HG02970 (cell line): ENCODE results near the gene KRTAP22-2.

Source experiments
- ATAC-seq: cut with Tn5 transposase; IDR thresholded peaks from one replicate; pipeline ENCODE4 v1.9.1; 2021; ENCODE audit warnings: mild to moderate bottlenecking, moderate library complexity, moderate number of reproducible peaks; ENCODE audit not compliant: unreplicated experiment, low FRiP score

Gene KRTAP22-2

GRCh38 chr21:30563630-30564029, 26.6 kb downstream of the KRTAP22-2 start:
- no peak for ATAC-seq

- no peak for ATAC-seq
Observed at GRCh38 chr21:30563072-30563471, 27.1 kb downstream of the KRTAP22-2 start.

GRCh38 chr21:30561957-30562356, 28.2 kb downstream of the KRTAP22-2 start:
- ATAC-seq: no peak

DNA sequence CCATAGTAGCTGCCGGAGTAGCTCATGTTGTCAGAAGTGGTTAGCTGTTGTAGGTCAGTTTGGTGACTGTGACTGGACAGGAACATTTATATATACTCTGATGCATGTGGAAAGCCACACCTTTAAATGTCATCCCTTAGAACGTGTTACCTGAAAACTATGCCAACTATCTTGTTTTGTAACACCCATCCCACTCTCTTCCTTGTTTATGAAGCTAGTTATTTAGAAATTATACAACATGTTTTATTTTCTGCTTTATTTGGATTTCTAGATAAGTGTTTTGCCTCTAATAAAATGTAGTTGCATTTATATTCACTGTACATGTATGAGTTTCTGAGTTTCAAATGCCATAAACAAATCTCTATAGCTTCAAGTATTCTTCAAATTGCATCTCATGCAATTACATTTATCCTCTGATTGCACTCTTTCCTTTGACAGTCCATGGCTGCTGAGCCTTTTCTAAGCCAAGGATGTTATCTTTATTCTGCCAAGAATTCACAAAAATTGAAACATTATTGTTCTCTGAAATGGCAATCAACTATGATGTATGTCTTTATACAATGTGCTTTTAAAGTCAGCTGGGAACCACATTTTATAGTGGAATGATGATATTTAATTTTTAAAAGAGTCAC, 28.8 kb downstream of the KRTAP22-2 start, which contains the start of gene KRTAP19-7:
Gene KRTAP19-7, minus strand, starts transcription at position 51 of the 632 bp plus-strand sequence. Its CDS starts 25 bp downstream, at position 26.
- no peak for ATAC-seq

DNA sequence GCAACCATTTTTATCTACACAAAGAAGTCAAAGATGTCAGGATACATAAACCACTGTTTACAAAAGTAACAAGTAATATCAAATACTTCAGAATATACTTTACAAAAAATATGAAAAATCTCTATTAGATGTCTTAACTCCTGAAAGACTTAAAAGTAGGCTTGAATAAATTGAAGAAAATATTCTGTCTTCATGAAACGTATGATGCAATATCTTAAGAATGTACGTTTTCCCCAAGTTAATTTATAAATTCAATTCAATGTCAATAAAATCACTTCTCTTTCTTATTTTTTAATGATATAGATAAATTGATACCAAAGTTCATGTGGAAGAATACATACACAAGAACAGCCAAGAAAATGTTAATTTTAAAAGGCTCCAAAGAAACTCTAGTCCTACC, 35.1 kb downstream of the KRTAP22-2 start:
- no peak for ATAC-seq

GRCh38 chr21:30552782-30553181, 37.4 kb downstream of the KRTAP22-2 start:
- no peak for ATAC-seq

DNA sequence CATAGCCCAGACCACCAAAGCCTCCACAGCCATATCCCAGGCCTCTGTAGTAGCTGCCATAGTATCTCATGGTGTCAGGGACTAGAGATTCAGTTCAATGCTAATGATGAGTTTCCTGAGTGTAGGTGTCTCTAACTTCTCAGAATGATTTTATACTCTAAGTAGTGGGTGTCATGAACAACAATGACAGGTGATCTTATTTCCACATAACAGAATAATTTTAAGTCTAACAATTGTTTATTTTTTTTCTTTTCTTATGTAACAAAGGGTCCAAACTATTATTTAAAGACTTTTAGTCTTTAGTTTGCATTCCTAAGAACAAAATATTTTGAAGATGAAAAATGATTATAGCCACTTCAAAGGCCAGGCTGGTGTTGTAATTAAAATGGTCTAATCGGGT, 48.4 kb downstream of the KRTAP22-2 start, which contains the start of gene KRTAP19-6:
Gene KRTAP19-6, minus strand, starts transcription at position 101 of the 400 bp plus-strand sequence. Its CDS starts 31 bp downstream, at position 70.
- no peak for ATAC-seq
